GM18508 (cell line): Measurements from ENCODE around the gene IER3.
"Not testable (repeated sequence)": the region's sequence is repeated elsewhere in the genome, so short reads cannot be mapped to it uniquely, and the experiment has no call there.

Experiments used
- ATAC-seq: cut with Tn5 transposase; IDR thresholded peaks from one replicate; pipeline ENCODE4 v1.9.1; 2021; ENCODE audit warnings: moderate number of reproducible peaks; ENCODE audit not compliant: insufficient read depth, unreplicated experiment

Gene IER3

DNA sequence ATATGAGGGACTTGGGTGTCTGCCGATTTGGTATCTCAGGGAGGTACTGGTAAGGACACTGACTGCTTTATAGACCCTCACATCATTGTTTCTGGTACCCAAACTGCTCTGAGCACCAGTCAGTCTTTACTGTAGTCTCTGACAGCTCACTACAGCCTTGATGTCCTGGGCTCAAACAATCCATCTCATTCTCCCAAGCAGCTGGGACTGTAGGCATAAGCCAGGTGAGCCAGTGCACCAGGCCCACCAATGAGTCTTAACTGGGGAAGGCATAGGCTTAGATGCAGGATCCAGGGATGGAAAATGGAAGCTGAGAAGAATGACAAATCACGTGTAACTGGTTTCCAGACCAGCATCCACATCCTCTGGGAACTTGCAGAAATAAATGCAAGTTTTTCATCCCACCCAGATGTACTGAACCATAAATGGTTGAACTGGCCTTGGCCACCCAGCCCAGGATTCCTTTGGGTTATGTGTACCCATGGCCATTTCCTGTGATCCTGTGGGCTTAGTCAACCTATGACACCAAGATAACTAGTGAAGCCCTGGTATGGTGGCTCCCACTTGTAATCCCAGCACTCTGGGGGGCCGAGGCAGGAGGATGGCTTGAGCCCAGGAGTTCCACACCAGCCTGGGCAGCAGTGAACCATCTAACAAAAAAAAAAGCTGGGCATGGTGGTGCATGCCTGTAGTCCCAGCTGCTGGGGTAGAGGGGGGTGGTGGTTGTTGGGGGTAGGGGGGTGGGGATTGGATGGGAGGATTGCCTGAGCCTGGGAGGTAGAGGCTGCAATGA lies 18.4 kb downstream of the IER3 start:
- ATAC-seq = no peak

DNA sequence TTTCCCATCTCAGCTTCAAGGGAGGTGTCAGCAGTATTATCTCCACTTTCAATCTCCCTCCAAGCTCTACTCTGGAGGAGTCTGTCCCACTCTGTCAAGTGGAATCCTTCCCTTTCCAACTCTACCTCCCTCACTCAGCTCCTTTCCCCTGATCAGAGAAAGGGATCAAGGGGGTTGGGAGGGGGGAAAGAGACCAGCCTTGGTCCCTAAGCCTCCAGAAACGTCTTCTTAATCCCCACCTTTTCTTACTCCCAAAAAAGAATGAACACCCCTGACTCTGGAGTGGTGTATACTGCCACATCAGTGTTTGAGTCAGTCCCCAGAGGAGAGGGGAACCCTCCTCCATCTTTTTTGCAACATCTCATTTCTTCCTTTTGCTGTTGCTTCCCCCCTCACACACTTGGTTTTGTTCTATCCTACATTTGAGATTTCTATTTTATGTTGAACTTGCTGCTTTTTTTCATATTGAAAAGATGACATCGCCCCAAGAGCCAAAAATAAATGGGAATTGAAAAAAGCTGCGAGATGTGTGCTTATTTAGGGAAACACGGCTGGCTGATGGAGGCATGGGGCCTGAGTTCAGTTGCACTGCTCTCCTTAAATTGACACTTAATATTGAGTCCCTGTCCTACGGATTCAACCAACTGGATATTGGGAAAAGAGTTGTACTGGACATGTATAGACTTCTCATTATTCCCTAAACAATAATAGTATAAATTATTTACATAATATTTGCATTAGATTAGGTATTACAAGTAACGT lies 19.3 kb downstream of the IER3 start:
- ATAC-seq = no peak

GRCh38 chr6:30723843-30724741 lies 20.3 kb downstream of the IER3 start:
- not testable (repeated sequence) for ATAC-seq

DNA sequence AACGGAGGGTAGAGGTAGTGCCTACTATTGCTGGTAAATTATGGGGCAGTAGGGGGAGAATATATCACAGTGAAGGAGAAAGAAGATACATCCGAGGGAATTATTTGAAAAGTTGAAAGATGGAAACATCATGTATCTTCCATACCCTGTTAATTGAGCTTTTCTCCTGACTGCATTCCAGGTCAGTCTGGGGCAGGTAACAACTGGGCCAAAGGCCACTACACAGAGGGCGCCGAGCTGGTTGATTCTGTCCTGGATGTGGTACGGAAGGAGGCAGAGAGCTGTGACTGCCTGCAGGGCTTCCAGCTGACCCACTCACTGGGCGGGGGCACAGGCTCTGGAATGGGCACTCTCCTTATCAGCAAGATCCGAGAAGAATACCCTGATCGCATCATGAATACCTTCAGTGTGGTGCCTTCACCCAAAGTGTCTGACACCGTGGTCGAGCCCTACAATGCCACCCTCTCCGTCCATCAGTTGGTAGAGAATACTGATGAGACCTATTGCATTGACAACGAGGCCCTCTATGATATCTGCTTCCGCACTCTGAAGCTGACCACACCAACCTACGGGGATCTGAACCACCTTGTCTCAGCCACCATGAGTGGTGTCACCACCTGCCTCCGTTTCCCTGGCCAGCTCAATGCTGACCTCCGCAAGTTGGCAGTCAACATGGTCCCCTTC lies 21.0 kb downstream of the IER3 start:
- not testable (repeated sequence) for ATAC-seq

- no peak for ATAC-seq
Measured at GRCh38 chr6:30722280-30723112, 21.9 kb downstream of the IER3 start.

GRCh38 chr6:30722025-30722279 lies 22.4 kb downstream of the IER3 start:
- ATAC-seq = not testable (repeated sequence)

- ATAC-seq = no peak
Measured at GRCh38 chr6:30721198-30722024, 22.9 kb downstream of the IER3 start.

DNA sequence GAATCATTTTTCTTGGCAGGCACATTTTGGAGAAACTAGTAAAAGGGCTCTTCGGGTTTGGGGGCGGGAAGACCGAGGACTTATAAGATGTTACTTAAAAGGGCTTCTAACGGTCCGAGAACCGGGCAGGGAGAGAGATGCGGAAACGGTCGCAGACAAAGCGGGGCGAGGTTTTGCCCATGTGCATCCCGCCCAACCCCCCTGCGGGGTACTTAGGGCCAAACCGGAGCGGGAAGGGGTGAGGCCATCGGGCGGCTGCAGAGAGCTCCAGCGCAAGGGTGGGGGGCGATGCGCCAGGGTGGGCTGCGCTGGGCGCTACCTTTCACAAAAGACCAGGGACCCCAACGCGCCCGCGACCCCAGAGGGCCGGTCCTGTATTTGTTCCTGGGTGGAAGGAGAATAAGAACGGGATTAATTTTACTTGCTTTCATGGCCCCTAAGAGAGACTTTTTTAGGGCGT lies 23.6 kb downstream of the IER3 start:
- no peak for ATAC-seq

DNA sequence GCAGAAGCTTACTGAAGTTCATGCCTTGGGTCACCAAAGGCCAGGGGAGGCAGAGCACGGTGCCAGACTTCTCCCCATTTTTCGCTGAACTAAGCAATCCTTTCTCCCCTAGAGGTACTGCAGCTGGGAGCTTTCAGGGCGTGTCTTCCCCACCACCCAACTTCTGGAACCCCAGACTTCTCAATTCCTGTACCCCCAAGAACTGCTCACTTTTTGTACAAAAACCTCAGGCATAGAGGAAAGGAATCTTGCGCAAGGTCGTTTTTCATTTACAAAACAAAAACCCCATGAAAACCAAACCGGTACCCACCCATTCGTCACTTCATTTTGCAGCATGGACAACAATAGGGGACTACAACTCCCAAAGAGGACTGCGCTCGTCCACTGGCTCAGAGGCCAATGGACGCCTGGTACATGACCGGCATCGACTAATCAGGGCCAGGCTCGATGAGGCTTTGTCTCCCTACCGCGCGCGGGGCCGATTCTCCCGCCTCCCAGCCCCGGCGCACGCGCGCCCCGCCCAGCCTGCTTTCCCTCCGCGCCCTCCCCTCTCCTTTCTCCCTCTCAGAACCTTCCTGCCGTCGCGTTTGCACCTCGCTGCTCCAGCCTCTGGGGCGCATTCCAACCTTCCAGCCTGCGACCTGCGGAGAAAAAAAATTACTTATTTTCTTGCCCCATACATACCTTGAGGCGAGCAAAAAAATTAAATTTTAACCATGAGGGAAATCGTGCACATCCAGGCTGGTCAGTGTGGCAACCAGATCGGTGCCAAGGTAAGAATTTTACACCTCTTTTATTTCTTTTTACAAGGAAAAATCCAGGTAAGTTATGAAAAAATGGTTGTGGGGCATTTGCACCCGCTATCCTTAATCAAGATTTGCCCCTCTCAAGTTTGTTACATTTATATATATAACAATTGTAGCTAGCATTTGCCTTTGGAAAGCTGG lies 24.3 kb downstream of the IER3 start, which contains the start of gene TUBB:
Gene TUBB (plus strand): TSS at position 562 of the 947 bp plus-strand sequence. CDS start 155 bp downstream, at position 717.
- ATAC-seq = no peak

- no peak for ATAC-seq
Measured at GRCh38 chr6:30719356-30719755, 25.0 kb downstream of the IER3 start.

- not testable (repeated sequence) for ATAC-seq
Measured at GRCh38 chr6:30717845-30718720, 26.3 kb downstream of the IER3 start.

GRCh38 chr6:30717129-30717844 lies 27.1 kb downstream of the IER3 start, which contains the start of gene MDC1:
Gene MDC1 (minus strand): TSS chr6:30717281. CDS start chr6:30715175, 2,106 bp downstream.
- peak; percentile 55 for ATAC-seq

DNA sequence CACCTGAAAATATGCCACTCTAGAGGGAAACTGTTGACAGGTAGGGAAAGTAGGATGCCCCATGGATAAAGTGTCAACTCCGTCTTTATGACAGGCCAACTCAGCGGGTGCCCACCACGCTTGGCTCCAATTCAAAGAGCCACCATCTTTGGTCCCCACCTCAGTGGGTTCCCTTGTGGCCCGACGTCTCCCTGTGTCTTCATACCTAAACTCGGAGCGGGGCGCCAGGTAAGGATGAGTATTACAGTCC lies 27.5 kb downstream of the IER3 start:
- no peak for ATAC-seq

GRCh38 chr6:30714263-30714662 lies 30.1 kb downstream of the IER3 start:
- ATAC-seq = no peak

DNA sequence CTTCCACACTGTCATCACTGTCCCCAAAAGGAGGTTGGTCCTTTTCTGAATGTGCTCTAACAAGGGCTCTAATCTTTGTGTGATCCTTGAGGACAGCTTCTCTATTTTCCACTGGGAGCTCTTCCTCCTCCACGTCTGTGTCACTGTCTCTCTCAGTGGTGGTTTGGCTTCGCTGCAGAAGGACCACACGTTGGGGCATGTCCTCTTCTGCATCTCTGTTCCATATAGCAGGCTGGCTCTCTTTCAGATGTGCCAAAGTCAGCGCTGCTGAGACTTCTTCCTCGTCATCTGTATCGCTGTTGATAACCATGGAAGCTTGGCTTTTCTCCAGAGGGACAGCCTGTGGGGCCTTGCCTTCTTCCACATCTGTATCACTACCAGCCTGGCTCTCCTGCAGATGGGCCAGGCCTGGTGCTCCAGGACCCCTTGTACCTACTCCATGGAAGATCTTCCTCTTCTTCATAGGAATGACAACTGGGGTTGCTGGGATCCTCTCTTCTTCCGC lies 31.9 kb downstream of the IER3 start:
- ATAC-seq = no peak
